Gastroesophageal sphincter (tissue), 4 donors: ENCODE data around the gene GGCT. TPM values are rescaled to one million over a fixed set of nuclear protein-coding genes. Genes with fewer than 3 reads are reported as not detected.
A peak's percentile ranks its signal among the peaks of the same experiment; 100 is the strongest.

Experiments used
- ATAC-seq: fragments of 150-250 bp; one replicate; pipeline ENCODE4 v1.9.1; 2016; ENCODE audit warnings: mild to moderate bottlenecking, moderate library complexity
- H3K27ac ChIP-seq, 4 donors: fragments of 200-600 bp; sonication (generic) in 3 of 4; 1 replicate in 3 of 4; 2 replicates in 1 of 4; pipeline ENCODE4 v1.5.1; 2016 to 2019
- H3K27me3 ChIP-seq: fragments of 200-600 bp; sonication (generic); one replicate; pipeline ENCODE4 v1.5.1; 2019
- H3K36me3 ChIP-seq, 2 donors: fragments of 200-600 bp; sonication (generic); one replicate each; pipeline ENCODE4 v1.5.1; 2019; ENCODE audit warnings: control low read depth in 1 of 2
- H3K4me1 ChIP-seq, 3 donors: fragments of 200-600 bp; sonication (generic); 1 replicate in 2 of 3; 2 replicates in 1 of 3; pipeline ENCODE4 v1.5.1; 2016 to 2019; ENCODE audit warnings: control low read depth in 2 of 3
- H3K4me3 ChIP-seq, 2 donors: fragments of 200-600 bp; sonication (generic); one replicate each; pipeline ENCODE4 v1.5.1; 2019; ENCODE audit warnings: mild to moderate bottlenecking in 1 of 2, moderate library complexity in 1 of 2
- H3K9me3 ChIP-seq, 3 donors: fragments of 200-600 bp; sonication (generic); one replicate each; pipeline ENCODE4 v1.5.1; 2017 to 2019; ENCODE audit warnings: control low read depth in 2 of 3
- EP300 ChIP-seq: sonication (generic); formaldehyde crosslinking; IDR thresholded peaks from one replicate; pipeline ENCODE4 v1.6.1; 2017; ENCODE audit warnings: antibody characterized with exemption, mild to moderate bottlenecking
- POLR2A ChIP-seq, 2 donors: fragments of 450-650 bp; IDR thresholded peaks; one replicate each; pipeline ENCODE4 v1.6.1; 2017; ENCODE audit warnings: antibody characterized with exemption in 2 of 2, mild to moderate bottlenecking in 2 of 2, moderate library complexity in 1 of 2
- POLR2AphosphoS5 ChIP-seq: sonication (generic); formaldehyde crosslinking; IDR thresholded peaks from one replicate; pipeline ENCODE4 v1.6.1; 2017; ENCODE audit warnings: antibody characterized with exemption
- WGBS, 2 donors: methylation state at CpG; one replicate each; pipeline ENCODE4 v1.1.5; 2018; ENCODE audit warnings: low coverage in 1 of 2; 5-methylcytosine and 5-hydroxymethylcytosine counted together
- total RNA-seq, 4 donors: library from RNA; depleted of rRNA; stranded (reverse); fragments of >200 nt; gene quantifications; one replicate each; pipeline ENCODE4 v1.1.0, GENCODE V29; 2016
- TF ChIP-seq, protein P1 (sequence below), 4 experiments: fragments of 200-600 bp in 2 of 4; fragments of 450-650 bp in 2 of 4; sonication (generic) in 1 of 4; IDR thresholded peaks; one replicate each; pipeline ENCODE4 v1.5.1; 2017 to 2019; ENCODE audit warnings: antibody characterized with exemption in 4 of 4, mild to moderate bottlenecking in 2 of 4, moderate library complexity in 2 of 4

Gene GGCT, protein sequence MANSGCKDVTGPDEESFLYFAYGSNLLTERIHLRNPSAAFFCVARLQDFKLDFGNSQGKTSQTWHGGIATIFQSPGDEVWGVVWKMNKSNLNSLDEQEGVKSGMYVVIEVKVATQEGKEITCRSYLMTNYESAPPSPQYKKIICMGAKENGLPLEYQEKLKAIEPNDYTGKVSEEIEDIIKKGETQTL
- 10 to 100 TPM; 16.7 to 29.0 (median 23.7) TPM for total RNA-seq

DNA sequence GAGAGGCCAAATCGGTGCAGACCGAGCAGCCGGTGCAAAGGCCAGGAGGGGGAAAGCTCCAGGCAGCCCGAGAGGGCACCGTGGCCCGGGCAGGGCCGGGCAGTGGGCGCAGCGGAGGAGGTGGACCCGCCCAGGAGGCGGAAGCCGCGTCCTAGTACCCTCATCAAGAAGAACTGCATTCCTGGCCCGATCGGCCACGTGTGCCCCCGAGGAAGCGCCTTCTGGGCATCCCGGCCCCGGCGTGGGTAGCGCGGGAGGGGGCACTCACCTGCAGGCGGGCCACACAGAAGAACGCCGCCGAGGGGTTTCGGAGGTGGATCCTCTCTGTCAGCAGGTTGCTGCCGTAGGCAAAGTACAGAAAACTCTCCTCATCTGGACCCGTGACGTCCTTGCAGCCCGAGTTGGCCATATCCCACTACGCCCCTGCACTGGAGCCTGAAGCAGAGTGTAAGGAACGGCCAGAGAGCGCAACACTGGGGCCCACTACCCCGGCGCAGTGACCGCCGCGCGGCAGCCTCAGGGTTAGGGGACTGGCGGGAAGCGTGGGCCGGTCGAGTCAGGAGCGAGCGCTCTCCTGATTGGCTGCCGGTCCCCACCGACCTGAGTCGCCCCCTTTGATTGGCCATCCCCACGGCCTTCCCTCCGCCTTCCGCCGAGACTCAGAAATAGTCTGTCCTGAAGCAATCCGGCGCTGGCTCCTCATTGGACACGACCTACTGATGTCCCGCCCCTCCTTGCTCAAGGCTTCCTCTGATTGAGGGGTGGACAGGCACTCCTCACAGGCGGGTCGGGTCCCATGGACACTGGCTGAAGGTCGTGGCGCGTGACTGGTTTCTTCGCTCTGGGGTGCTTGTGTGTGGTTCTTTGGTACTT, at the start of gene GGCT:
GGCT (minus strand) TSS at position 529 of the 873 bp plus-strand sequence; CDS start at position 409, 120 bp downstream.
- TF ChIP-seq EP300 (no peak), POLR2A (IDR thresholded peaks at IDR 0.05) (peak; percentile 54 to 61), POLR2AphosphoS5 (peak; percentile 78)
- TF ChIP-seq, protein P1, sequence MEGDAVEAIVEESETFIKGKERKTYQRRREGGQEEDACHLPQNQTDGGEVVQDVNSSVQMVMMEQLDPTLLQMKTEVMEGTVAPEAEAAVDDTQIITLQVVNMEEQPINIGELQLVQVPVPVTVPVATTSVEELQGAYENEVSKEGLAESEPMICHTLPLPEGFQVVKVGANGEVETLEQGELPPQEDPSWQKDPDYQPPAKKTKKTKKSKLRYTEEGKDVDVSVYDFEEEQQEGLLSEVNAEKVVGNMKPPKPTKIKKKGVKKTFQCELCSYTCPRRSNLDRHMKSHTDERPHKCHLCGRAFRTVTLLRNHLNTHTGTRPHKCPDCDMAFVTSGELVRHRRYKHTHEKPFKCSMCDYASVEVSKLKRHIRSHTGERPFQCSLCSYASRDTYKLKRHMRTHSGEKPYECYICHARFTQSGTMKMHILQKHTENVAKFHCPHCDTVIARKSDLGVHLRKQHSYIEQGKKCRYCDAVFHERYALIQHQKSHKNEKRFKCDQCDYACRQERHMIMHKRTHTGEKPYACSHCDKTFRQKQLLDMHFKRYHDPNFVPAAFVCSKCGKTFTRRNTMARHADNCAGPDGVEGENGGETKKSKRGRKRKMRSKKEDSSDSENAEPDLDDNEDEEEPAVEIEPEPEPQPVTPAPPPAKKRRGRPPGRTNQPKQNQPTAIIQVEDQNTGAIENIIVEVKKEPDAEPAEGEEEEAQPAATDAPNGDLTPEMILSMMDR (IDR thresholded peaks at IDR 0.05) = peak in 1 of 4 experiments; percentile 9
- Histone ChIP-seq H3K27ac (peak within 1 kb of the TSS; percentile 68 to 93 (median 92)), H3K4me3 (peak within 1 kb of the TSS; percentile 90), H3K27me3 (no peaks in the 10 kb centered on the region), H3K9me3 (no peaks in the 10 kb centered on the region), H3K4me1 (peaks cover 0 to 28% (median 0%) of the 10 kb centered on the region in 3 donors), H3K36me3 (peaks cover 0 to 3% of the 10 kb centered on the region in 2 donors)
- ATAC-seq = peak; percentile 99
- 0 to 3% methylated on average over 7 to 8 of the region's 64 CpGs for WGBS, 2 donors

DNA sequence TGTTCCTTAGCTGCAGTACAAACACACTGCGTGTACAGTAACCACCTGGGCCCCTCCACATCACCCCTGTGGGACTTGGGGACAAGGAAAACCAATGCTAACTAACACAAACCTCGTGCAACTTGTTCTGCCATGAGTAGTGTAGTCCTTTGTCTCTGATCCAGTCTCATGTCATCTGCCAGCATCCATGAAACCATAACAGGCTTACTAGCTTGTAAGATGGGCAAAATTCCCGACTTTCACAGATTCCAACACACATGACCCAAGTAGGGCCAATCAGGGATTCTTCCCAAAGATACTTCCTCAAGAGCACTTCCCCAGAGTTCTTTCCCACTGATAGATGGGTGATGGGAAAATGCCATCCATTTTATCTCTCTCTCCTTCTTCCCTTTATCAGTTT, 48.9 kb upstream of the GGCT start:
- H3K27me3 ChIP-seq = no peaks in the 10 kb centered on the region
- peaks cover 0 to 25% of the 10 kb centered on the region in 2 donors for H3K36me3 ChIP-seq
- H3K9me3 ChIP-seq = no peaks in the 10 kb centered on the region
- H3K4me3 ChIP-seq = no peak overlapping the region
- no peak for TF ChIP-seq POLR2A (IDR thresholded peaks at IDR 0.05)
- no peak for TF ChIP-seq EP300
- no peak for TF ChIP-seq POLR2AphosphoS5
- TF ChIP-seq, protein P1 (IDR thresholded peaks at IDR 0.05) = no peak
- H3K4me1 ChIP-seq = peaks cover 0 to 17% (median 5%) of the 10 kb centered on the region in 3 donors
- H3K27ac ChIP-seq = no peak overlapping the region
- no peak for ATAC-seq
- WGBS, 2 donors = 90 to 100% methylated on average over 1 to 3 of the region's 3 CpGs

DNA sequence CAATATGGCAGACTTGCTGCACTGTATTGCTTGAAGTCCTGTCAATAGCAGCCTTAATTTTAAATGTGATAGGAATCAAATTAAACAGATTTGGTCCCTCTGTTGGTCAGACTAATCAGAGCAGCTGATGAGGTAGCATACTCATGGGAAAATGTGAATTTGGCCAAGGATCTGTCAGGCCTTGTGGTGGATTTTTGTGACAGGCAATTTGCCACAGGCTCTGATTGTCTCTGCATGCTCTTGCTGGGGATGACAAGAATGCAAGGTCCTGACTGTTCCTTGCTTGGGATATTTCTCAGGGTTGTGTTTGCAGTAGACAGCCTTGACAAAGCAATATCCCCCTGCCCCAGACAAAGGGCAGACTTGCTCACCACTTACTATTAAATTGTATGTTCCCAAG, 48.5 kb upstream of the GGCT start:
- Histone ChIP-seq H3K27me3 (no peaks in the 10 kb centered on the region), H3K4me3 (no peak overlapping the region), H3K36me3 (peaks cover 0 to 21% of the 10 kb centered on the region in 2 donors), H3K27ac (no peak overlapping the region), H3K9me3 (no peaks in the 10 kb centered on the region), H3K4me1 (peaks cover 0 to 19% (median 5%) of the 10 kb centered on the region in 3 donors)
- ATAC-seq = no peak
- no peak for TF ChIP-seq EP300
- TF ChIP-seq POLR2AphosphoS5 = no peak
- TF ChIP-seq, protein P1 (IDR thresholded peaks at IDR 0.05) = no peak
- TF ChIP-seq POLR2A (IDR thresholded peaks at IDR 0.05) = no peak

DNA sequence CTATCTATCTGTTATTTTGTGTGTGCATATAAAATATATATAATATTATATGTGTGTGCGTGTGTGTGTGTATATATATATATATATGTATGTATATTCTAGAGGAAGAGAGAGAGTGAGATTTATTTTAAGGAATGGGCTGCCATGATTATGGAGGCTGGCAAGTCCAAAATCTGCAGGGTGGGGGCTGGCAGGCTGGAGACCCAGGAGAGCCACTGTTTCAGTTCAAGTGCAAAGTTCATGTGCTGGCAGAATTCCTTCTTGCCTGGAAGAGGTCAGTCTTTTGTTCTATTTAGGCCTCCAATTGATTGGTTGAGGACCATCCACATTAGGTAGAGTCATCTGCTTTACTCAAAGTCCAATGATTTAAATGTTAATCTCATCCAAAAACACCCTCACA, 47.7 kb upstream of the GGCT start:
- no peak overlapping the region for H3K27ac ChIP-seq
- H3K27me3 ChIP-seq = no peaks in the 10 kb centered on the region
- 0 to 32% methylated on average over 1 of the region's 1 CpG for WGBS, 2 donors
- H3K4me3 ChIP-seq = no peak overlapping the region
- peaks cover 0 to 22% of the 10 kb centered on the region in 2 donors for H3K36me3 ChIP-seq
- no peaks in the 10 kb centered on the region for H3K9me3 ChIP-seq
- H3K4me1 ChIP-seq = peaks cover 0 to 19% (median 5%) of the 10 kb centered on the region in 3 donors
- ATAC-seq = no peak
- TF ChIP-seq POLR2A (IDR thresholded peaks at IDR 0.05) (no peak), POLR2AphosphoS5 (no peak), EP300 (no peak)
- TF ChIP-seq, protein P1 (IDR thresholded peaks at IDR 0.05) = no peak
